HL-60 (cell line): ENCODE measurements around the gene MZB1.
A peak's percentile ranks its signal among the peaks of the same experiment; 100 is the strongest.

Source experiments
- DNase-seq, 2 experiments: peaks; one replicate each; pipeline ENCODE4 v3.0.0-alpha.2; 2010 to 2020; ENCODE audit warnings: low read depth in 1 of 2, low spot score in 1 of 2
- H3K27ac ChIP-seq: fragments of 250-450 bp; sonication (Bioruptor Pico); replicated peaks from 2 replicates; pipeline ENCODE4 v1.5.1; 2020; ENCODE audit warnings: mild to moderate bottlenecking, moderate library complexity
- H3K27me3 ChIP-seq: fragments of 250-450 bp; sonication (Bioruptor Pico); 2 replicates; pipeline ENCODE4 v1.5.1; 2021; ENCODE audit warnings: mild to moderate bottlenecking, moderate library complexity; ENCODE audit not compliant: insufficient read depth, poor library complexity, severe bottlenecking
- H3K4me3 ChIP-seq: replicated peaks from 2 replicates; pipeline ENCODE4 v1.5.1; 2011; ENCODE audit warnings: mild to moderate bottlenecking, control low read depth, low read length; ENCODE audit not compliant: insufficient read depth
- CTCF ChIP-seq: IDR thresholded peaks from one replicate; pipeline ENCODE4 v1.5.1; 2011; ENCODE audit warnings: low read length, control low read depth, inconsistent platforms; ENCODE audit not compliant: insufficient read depth
- GABPA ChIP-seq: IDR thresholded peaks from 2 replicates; pipeline ENCODE4 v1.6.1; 2012; ENCODE audit warnings: low read depth
- POLR2AphosphoS5 ChIP-seq: IDR thresholded peaks from 2 replicates; pipeline ENCODE4 v1.6.1; 2012; ENCODE audit warnings: low read depth
- REST ChIP-seq: IDR thresholded peaks from 2 replicates; pipeline ENCODE4 v1.6.1; 2012; ENCODE audit warnings: low read depth; ENCODE audit not compliant: insufficient replicate concordance
- SPI1 ChIP-seq: IDR thresholded peaks from 2 replicates; pipeline ENCODE4 v1.6.1; 2012; ENCODE audit warnings: low read depth, mild to moderate bottlenecking, borderline replicate concordance

Gene MZB1

GRCh38 chr5:139422307-139422893, 32.7 kb upstream of the MZB1 start:
- DNase-seq = peak; percentile 35 to 47
- Histone ChIP-seq H3K27ac (no peak overlapping the region), H3K4me3 (no peak overlapping the region), H3K27me3 (no peaks in the 10 kb centered on the region)
- TF ChIP-seq REST (no peak), CTCF (peak; percentile 49)

GRCh38 chr5:139419226-139420192, 29.8 kb upstream of the MZB1 start:
- TF ChIP-seq REST (no peak), POLR2AphosphoS5 (no peak), CTCF (no peak), SPI1 (no peak), GABPA (no peak)
- no peak for DNase-seq
- Histone ChIP-seq H3K27me3 (no peaks in the 10 kb centered on the region), H3K4me3 (no peak overlapping the region), H3K27ac (no peak overlapping the region)

GRCh38 chr5:139418793-139419192, 29.1 kb upstream of the MZB1 start:
- TF ChIP-seq SPI1 (no peak), GABPA (no peak), REST (no peak)
- Histone ChIP-seq H3K4me3 (no peak overlapping the region), H3K27ac (no peak overlapping the region), H3K27me3 (no peaks in the 10 kb centered on the region)
- no peak for DNase-seq
